ENCODE results near the gene CITED2. TPM values are rescaled to one million over a fixed set of nuclear protein-coding genes. Genes with fewer than 3 reads are reported as not detected.

The CITED2 gene
- total RNA-seq, 1 experiment from 2014 or later, result 110 TPM

- Histone ChIP-seq H4K8ac (replicated peaks; ENCODE audit: insufficient read length, low read depth, low read length) (no peak overlapping the region), H4K91ac (ENCODE audit: insufficient read length, low read depth, low read length) (no peak overlapping the region), H2AK5ac (ENCODE audit: insufficient read length, low read length) (no peak overlapping the region), H3K4ac (ENCODE audit: low read depth, low read length) (no peak overlapping the region), H3K9ac (ENCODE audit: extremely low read depth, insufficient read length, low read length) (no peak overlapping the region), H3T11ph (ENCODE audit: low read length) (no peak overlapping the region), H3K23ac (ENCODE audit: insufficient read length, low read depth, low read length) (no peak overlapping the region), H4K5ac (ENCODE audit: insufficient read length, low read depth, low read length) (no peak overlapping the region), H2BK12ac (ENCODE audit: insufficient read length, low read depth, low read length) (no peak overlapping the region), H2BK20ac (ENCODE audit: low read depth, low read length, poor library complexity, severe bottlenecking) (no peak overlapping the region), H3K14ac (ENCODE audit: insufficient read depth, low read length) (no peak overlapping the region), H2AFZ (ENCODE audit: low read length) (no peak overlapping the region), H3K27me3 (ENCODE audit: insufficient read depth, low read length) (no peaks in the 10 kb centered on the region), H3K56ac (ENCODE audit: insufficient read length, low read depth, low read length) (no peak overlapping the region), H2BK5ac (ENCODE audit: insufficient read length, low read length) (no peak overlapping the region), H2BK15ac (ENCODE audit: low read depth, low read length) (no peak overlapping the region), H3K18ac (ENCODE audit: insufficient read length, low read depth, low read length) (no peak overlapping the region), H3K4me1 (ENCODE audit: insufficient read depth, low read length) (no peaks in the 10 kb centered on the region), H3K4me2 (ENCODE audit: insufficient read depth, insufficient read length, low read length) (no peak overlapping the region), H3K23me2 (ENCODE audit: insufficient read length, low read depth, low read length, poor library complexity, severe bottlenecking) (no peaks in the 10 kb centered on the region), H4K20me1 (ENCODE audit: control insufficient read depth, insufficient read depth, insufficient read length) (no peaks in the 10 kb centered on the region), H3K9me3 (ENCODE audit: control insufficient read depth, low read depth, low read length) (no peaks in the 10 kb centered on the region), H3K79me2 (ENCODE audit: insufficient read depth, low read length) (no peaks in the 10 kb centered on the region), H3K27ac (ENCODE audit: insufficient read length, low read depth, low read length) (no peak overlapping the region), H3K79me1 (ENCODE audit: insufficient read depth, low read depth, low read length, poor library complexity, severe bottlenecking) (no peaks in the 10 kb centered on the region), H2BK120ac (ENCODE audit: low read depth, low read length, poor library complexity, severe bottlenecking) (no peak overlapping the region)
- Mint-ChIP-seq H3K9me3 (no peaks in the 10 kb centered on the region; a peak in 1 of 5 replicates), H3K36me3 (ENCODE audit: insufficient read depth in 1 of 3, low read depth in 3 of 3) (peaks cover 0 to 9% (median 0%) of the 10 kb centered on the region in 3 experiments; a peak in 2 of 7 replicates), H3K4me1 (peaks cover 7 to 10% of the 10 kb centered on the region in 2 experiments), H3K27ac (no peak overlapping the region), H3K27me3 (ENCODE audit: low read depth) (no peaks in the 10 kb centered on the region), H3K4me3 (no peak overlapping the region)
- no peak for DNase-seq
- no CpG with 5 or more reads among the region's 5 CpGs for WGBS (ENCODE audit: extremely low coverage, insufficient read length, low lambda C conversion rate)
- TF ChIP-seq, protein P1, sequence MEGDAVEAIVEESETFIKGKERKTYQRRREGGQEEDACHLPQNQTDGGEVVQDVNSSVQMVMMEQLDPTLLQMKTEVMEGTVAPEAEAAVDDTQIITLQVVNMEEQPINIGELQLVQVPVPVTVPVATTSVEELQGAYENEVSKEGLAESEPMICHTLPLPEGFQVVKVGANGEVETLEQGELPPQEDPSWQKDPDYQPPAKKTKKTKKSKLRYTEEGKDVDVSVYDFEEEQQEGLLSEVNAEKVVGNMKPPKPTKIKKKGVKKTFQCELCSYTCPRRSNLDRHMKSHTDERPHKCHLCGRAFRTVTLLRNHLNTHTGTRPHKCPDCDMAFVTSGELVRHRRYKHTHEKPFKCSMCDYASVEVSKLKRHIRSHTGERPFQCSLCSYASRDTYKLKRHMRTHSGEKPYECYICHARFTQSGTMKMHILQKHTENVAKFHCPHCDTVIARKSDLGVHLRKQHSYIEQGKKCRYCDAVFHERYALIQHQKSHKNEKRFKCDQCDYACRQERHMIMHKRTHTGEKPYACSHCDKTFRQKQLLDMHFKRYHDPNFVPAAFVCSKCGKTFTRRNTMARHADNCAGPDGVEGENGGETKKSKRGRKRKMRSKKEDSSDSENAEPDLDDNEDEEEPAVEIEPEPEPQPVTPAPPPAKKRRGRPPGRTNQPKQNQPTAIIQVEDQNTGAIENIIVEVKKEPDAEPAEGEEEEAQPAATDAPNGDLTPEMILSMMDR (conservative IDR thresholded peaks at IDR 0.05), result no peak
Observed at GRCh38 chr6:139337830-139338229, 36.6 kb downstream of the CITED2 start.
